COR-L47 (cell line): Measurements from ENCODE around the gene UBR3.
"Not testable (repeated sequence)": the region's sequence is repeated elsewhere in the genome, so short reads cannot be mapped to it uniquely, and the experiment has no call there.

ENCODE experiments used
- DNase-seq: peaks from one replicate; lab custom pipeline; 2025; lab: John Stamatoyannopoulos, UW

Gene UBR3

DNA sequence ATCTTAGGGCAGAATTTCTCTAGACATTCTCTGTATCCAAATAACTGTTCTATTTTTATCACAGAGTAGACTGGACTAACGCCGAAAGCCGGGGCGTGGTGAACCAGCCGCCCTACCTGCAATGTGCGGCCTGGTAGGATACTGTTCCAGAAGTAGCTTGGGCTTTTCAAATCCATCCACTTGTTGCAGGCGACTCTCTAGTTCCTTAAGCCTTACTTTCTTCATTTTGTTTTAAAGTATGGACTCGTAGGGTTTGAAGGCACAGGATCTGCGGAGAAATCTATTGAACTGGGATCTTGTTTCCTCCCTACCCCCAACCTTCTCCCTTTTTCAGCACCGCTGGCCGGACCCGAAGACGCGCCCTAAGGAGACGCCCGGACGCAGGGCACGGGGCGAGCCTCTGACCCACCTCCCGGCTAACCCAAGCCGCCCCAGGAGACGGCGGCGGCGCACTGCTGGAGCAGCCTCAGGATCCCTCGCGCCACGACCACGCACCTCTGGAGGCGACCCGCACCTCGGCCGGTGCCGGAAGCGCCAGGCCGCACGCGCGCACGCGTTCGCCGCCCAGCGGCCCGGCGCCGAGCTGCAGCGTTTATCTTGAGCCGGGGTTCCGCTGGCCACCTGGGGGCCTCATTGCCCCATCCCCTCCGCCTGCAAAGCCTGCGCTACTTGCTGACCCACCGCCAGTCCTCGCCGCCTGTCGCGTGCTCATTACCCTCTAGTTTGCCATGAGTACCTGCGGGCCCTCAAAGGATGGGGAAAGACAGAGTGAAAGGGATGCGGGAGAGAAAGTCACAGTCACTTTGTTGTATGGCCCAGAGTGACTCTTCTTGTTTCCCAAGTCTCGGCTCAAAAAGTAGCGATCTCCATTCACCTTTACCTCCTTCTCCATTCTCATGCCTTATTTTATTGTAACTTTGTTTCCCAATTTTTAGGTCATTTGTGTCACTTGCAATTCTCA is 2.6 kb upstream of the UBR3 start, which contains the start of gene METTL5:
Gene METTL5 (minus strand): TSS at position 533 of the 961 bp plus-strand sequence. CDS start 308 bp downstream, at position 225.
- peak; percentile 80 for DNase-seq

DNA sequence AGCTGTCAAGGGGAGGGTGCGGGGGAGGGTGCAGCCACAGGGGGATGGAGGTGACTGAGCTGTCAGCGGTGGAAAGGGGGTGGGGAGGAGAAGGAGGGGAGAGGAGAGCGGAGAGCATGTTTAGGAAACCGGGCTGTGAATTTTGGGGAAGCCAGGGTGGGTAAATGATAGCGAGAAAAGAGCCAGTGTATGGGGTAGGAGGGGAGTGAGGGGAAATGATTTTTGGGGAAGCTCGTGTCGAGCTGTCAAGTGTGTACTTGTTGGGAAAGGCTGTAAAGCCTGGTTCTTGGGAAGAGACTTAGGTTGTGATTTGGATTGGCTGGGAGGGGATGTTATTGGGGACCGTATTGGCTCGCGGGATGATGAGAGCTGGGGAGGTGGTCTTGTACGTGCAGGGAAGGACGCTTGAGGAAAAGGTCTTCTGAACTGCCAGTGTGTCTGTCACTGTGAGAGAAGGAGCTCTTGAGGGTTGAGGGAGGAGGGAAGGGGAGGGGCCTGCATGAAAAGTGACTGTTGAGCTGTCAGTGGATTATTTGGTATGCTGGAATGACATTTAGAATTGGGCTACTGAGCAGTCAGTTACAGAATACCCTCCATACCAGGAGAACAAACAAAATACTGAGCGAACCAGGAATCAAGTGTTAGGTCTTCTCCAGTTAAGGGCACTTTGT is 1.0 kb downstream of the UBR3 start:
- DNase-seq: no peak

- DNase-seq: no peak
These were observed 7.1 kb downstream of the UBR3 start for GRCh38 chr2:169834401-169834800.

- no peak for DNase-seq
These were observed 11.7 kb downstream of the UBR3 start for GRCh38 chr2:169838743-169839489.

DNA sequence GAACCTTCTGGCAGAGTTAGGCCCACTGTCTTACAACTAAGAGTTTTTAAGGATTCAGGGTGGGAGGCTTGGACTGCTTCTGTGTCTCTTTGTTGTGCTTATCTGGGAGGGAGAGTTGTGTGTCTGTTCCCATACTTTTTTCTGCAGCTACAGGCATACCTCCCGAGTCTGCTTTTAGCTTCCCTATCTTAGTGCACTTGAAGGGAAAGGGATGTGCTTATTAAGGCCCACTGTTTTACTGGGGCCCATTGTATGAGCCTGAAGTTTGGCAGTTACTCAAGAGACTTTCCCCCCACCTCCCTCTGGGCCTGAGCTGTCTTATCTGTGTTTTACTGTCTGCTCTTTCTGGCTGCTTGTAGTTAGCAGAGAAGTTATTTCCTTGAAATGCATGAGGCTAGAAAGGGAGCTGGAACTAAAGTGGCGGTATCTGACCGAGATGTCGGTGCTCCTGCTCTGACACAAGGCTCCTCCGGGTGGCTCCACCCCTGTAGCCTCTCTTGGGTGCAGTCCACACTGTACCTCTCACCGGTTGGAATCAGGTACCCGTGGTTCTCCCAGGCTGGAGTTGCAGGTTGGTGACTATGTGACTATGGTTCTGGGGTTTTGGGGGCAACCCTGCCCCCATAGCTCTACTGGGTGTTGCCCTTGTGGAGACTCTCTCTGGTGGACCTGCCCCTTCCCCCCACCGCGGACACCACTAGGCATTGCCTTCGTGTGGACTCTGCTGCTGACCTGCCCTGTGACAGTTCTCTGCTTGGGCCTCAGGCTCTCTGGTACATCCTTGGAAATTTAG is 12.9 kb downstream of the UBR3 start:
- DNase-seq: no peak

- no peak for DNase-seq
These were observed 13.5 kb downstream of the UBR3 start for GRCh38 chr2:169840747-169841142.

GRCh38 chr2:169841625-169842024 is 14.4 kb downstream of the UBR3 start:
- not testable (repeated sequence) for DNase-seq

- DNase-seq: no peak
These were observed 17.8 kb downstream of the UBR3 start for GRCh38 chr2:169845016-169845415.

- DNase-seq: not testable (repeated sequence)
These were observed 21.9 kb downstream of the UBR3 start for GRCh38 chr2:169848959-169849693.

DNA sequence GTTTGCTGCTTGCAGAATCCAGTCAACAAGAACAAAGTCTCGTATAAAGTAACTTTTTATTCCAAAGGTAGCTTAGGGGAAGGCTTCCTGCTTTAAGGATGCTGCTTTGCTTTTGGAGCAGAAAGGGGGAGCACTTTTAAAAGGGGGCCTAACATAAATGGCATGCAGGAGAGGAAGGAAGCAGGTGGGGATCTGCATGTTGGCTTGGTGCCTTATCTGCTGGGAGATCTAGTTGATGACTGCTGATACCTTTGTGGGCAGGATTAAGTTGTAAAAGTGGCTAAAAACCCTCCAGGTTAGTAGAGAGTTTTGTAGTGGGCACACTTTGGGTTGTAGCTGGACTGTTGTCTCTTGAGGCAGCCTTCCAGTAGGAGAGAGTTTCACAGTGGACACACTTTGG is 22.5 kb downstream of the UBR3 start:
- no peak for DNase-seq

- no peak for DNase-seq
These were observed 25.9 kb downstream of the UBR3 start for GRCh38 chr2:169853041-169853668.

GRCh38 chr2:169855281-169856258 is 28.3 kb downstream of the UBR3 start:
- not testable (repeated sequence) for DNase-seq

DNA sequence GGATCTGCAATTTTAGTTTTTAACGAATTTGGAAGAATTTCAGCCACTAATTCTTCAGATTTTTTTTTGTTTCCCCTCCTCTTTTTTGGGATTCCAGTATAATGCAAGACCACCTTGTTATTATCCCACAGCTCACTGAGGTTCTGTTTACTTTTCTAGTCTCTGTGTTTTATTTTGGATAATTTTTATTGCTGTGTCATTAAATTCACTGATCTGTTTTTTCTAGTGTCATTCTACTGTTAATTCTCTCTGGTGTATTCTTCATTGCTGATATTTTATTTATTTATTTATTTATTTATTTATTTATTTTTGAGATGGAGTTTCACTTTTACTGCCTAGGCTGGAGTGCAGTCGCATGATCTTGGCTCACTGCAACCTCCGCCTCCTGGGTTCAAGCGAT is 32.2 kb downstream of the UBR3 start:
- no peak for DNase-seq

DNA sequence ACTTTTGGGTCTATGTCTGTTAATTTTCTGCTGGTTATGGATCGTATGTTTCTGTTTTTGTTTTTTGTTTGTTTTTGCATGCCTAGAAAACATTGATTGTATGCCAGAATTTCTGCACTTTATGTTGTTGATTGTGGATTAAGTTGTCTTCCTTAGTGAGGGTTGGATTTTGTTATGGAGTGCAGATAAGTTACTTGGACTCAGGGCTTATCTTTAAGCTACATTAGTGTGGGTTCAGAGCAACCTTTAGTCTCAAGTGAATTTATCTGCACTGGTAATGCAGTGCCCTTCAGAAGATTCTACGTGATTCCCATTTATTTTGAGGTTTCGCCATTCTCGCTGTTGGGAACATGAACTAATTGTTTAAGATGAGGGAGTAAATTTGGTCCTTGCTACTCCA is 32.9 kb downstream of the UBR3 start:
- no peak for DNase-seq

DNA sequence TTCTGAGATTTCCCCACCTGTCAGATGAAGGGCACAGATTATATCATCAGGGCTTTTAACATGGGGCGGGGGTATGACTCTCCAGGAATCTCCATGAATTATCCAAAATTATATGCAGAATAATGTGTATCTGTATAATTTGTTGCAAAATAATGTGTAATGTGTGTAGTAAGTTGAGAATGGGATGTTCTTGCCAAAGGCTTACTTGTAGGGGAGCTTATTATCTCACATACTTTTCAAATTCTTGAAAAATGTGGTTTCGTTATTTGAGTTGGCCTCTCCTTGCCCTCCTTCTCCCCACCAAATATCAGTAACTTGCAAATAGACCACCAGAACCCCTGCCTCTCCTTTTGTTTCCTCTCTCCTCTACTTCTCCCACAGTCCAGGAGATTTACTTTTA is 35.6 kb downstream of the UBR3 start:
- no peak for DNase-seq

GRCh38 chr2:169865492-169865891 is 38.2 kb downstream of the UBR3 start:
- DNase-seq: no peak

GRCh38 chr2:169866230-169866629 is 39.0 kb downstream of the UBR3 start:
- DNase-seq: not testable (repeated sequence)

DNA sequence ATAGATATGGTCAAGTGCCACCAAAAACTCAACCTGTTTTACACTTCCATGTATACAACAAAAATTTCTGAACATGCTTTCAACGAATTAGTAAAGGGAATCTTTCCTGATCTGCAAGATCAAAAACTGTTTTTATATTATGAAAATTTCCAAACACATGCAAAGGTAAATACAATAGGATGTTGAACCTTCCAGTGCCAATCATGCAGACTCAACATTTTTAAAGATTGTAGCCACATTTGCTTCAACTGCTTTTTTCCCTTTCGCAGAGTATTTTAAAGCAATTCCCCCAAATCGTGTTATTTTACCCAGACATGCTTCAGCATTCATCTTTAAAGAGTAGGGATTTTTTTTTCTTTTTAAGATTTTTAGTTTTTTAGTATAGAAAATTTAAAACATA is 40.3 kb downstream of the UBR3 start:
- DNase-seq: no peak

- DNase-seq: no peak
These were observed 41.7 kb downstream of the UBR3 start for GRCh38 chr2:169868951-169869350.
